Liver (tissue), 9 donors: ENCODE results near the gene FETUB. TPM values are rescaled to one million over a fixed set of nuclear protein-coding genes. Genes with fewer than 3 reads are reported as not detected.

Experiments
- DNase-seq: peaks from one replicate; pipeline ENCODE4 v3.0.0-alpha.2; 2017; ENCODE audit warnings: low spot score
- H3K27ac ChIP-seq, 2 donors: one replicate each; pipeline ENCODE4 v1.7.0; 2013; ENCODE audit warnings: inconsistent platforms in 2 of 2, low read length in 2 of 2, control low read depth in 1 of 2, low read depth in 1 of 2, mild to moderate bottlenecking in 1 of 2
- H3K27me3 ChIP-seq, 4 donors: one replicate each; pipeline versions ENCODE4 v1.6.1 to v1.7.0; 2013; ENCODE audit warnings: low read length in 3 of 4, inconsistent platforms in 1 of 4, mild to moderate bottlenecking in 1 of 4, moderate library complexity in 1 of 4; ENCODE audit not compliant: control insufficient read depth in 4 of 4, insufficient read depth in 4 of 4
- H3K36me3 ChIP-seq, 4 donors: one replicate each; pipeline versions ENCODE4 v1.6.1 to v1.7.0; 2013; ENCODE audit warnings: low read length in 3 of 4, mild to moderate bottlenecking in 3 of 4, low read depth in 1 of 4, moderate library complexity in 1 of 4; ENCODE audit not compliant: control insufficient read depth in 4 of 4, insufficient read depth in 3 of 4
- H3K4me1 ChIP-seq, 4 donors: one replicate each; pipeline versions ENCODE4 v1.6.1 to v1.7.0; 2013; ENCODE audit warnings: low read length in 3 of 4, mild to moderate bottlenecking in 3 of 4, moderate library complexity in 1 of 4; ENCODE audit not compliant: control insufficient read depth in 4 of 4, insufficient read depth in 4 of 4
- H3K4me3 ChIP-seq, 3 donors: one replicate each; pipeline versions ENCODE4 v1.6.1 to v1.7.0; 2013; ENCODE audit warnings: low read length in 3 of 3, control low read depth in 1 of 3, low read depth in 1 of 3, mild to moderate bottlenecking in 1 of 3
- H3K9ac ChIP-seq, 2 donors: one replicate each; pipeline ENCODE4 v1.7.0; 2013; ENCODE audit warnings: low read length in 2 of 2, mild to moderate bottlenecking in 2 of 2, moderate library complexity in 2 of 2, control low read depth in 1 of 2, low read depth in 1 of 2
- H3K9me3 ChIP-seq, 4 donors: one replicate each; pipeline versions ENCODE4 v1.6.1 to v1.7.0; 2013; ENCODE audit warnings: low read length in 3 of 4; ENCODE audit not compliant: control insufficient read depth in 4 of 4
- CTCF ChIP-seq: fragments of 150-350 bp; IDR thresholded peaks from 2 replicates; pipeline ENCODE4 v1.5.1; 2017; ENCODE audit warnings: improper control_type of control experiment, low read depth, low read length; ENCODE audit not compliant: missing input control
- EGR1 ChIP-seq, 2 donors: IDR thresholded peaks; 2 replicates each; pipeline ENCODE4 v1.6.1; 2016 to 2018; ENCODE audit warnings: antibody characterized with exemption in 2 of 2, low read depth in 2 of 2
- FOXA1 ChIP-seq: IDR thresholded peaks from 2 replicates; pipeline ENCODE4 v1.6.1; 2016; ENCODE audit warnings: antibody characterized with exemption
- FOXA2 ChIP-seq: IDR thresholded peaks from 2 replicates; pipeline ENCODE4 v1.6.1; 2016; ENCODE audit warnings: antibody characterized with exemption
- GABPA ChIP-seq, 2 donors: IDR thresholded peaks in 1 of 2; conservative IDR thresholded peaks in 1 of 2; 2 replicates each; pipeline ENCODE4 v1.6.1; 2016; ENCODE audit warnings: antibody characterized with exemption in 2 of 2, mild to moderate bottlenecking in 1 of 2, moderate library complexity in 1 of 2
- HNF4A ChIP-seq, 2 donors: conservative IDR thresholded peaks; 2 replicates each; pipeline ENCODE4 v1.6.1; 2016; ENCODE audit warnings: antibody characterized with exemption in 2 of 2, mild to moderate bottlenecking in 2 of 2
- HNF4G ChIP-seq: IDR thresholded peaks from 2 replicates; pipeline ENCODE4 v1.6.1; 2016; ENCODE audit warnings: antibody characterized with exemption
- JUND ChIP-seq, 2 donors: IDR thresholded peaks; 2 replicates each; pipeline ENCODE4 v1.6.1; 2016; ENCODE audit warnings: antibody characterized with exemption in 2 of 2
- MAX ChIP-seq: IDR thresholded peaks from 2 replicates; pipeline ENCODE4 v1.6.1; 2016; ENCODE audit warnings: antibody characterized with exemption
- RAD21 ChIP-seq, 2 donors: IDR thresholded peaks; 2 replicates each; pipeline ENCODE4 v1.6.1; 2016; ENCODE audit warnings: antibody characterized with exemption in 2 of 2, mild to moderate bottlenecking in 2 of 2
- REST ChIP-seq: IDR thresholded peaks from 2 replicates; pipeline ENCODE4 v1.6.1; 2016; ENCODE audit warnings: antibody characterized with exemption, mild to moderate bottlenecking
- TAF1 ChIP-seq: conservative IDR thresholded peaks from 2 replicates; pipeline ENCODE4 v1.6.1; 2016; ENCODE audit warnings: antibody characterized with exemption, mild to moderate bottlenecking
- YY1 ChIP-seq: IDR thresholded peaks from 2 replicates; pipeline ENCODE4 v1.6.1; 2016; ENCODE audit warnings: antibody characterized with exemption, mild to moderate bottlenecking
- WGBS: extraction: QIAGEN DNeasy Blood & Tissue Kit; methylation state at CpG from one replicate; pipeline ENCODE4 v1.1.7; 2013; 5-methylcytosine and 5-hydroxymethylcytosine counted together
- polyA plus RNA-seq, 2 donors: library from polyadenylated mRNA; stranded (reverse) in 1 of 2; unstranded in 1 of 2; fragments of 200-250 nt in 1 of 2; fragments of >200 nt in 1 of 2; fragmentation: Nextera tagmentation in 1 of 2; extraction: Ambion mirVana in 1 of 2; gene quantifications; one replicate each; pipeline versions ENCODE4 v1.2.1 to v1.2.3, GENCODE V29; 2013 to 2015
- total RNA-seq, 2 donors: library from RNA; depleted of rRNA; stranded (reverse); fragments of >200 nt; gene quantifications; one replicate each; pipeline ENCODE4 v1.2.3, GENCODE V29; 2014
- TF ChIP-seq, protein P1 (sequence below): IDR thresholded peaks from 2 replicates; pipeline ENCODE4 v1.6.1; 2016; ENCODE audit warnings: antibody characterized with exemption
- TF ChIP-seq, protein P2 (sequence below): IDR thresholded peaks from 2 replicates; pipeline ENCODE4 v1.6.1; 2016; ENCODE audit warnings: antibody characterized with exemption
- donor health status: healthy.
- donor health status: healthy.
- donor health status: healthy.
- donor health status: healthy.
- donor health status: healthy.

The FETUB gene
- total and polyA plus RNA-seq, 4 donors, result 3.1 to 28.6 (median 9.4) TPM

GRCh38 chr3:186670155-186670554 lies 30.0 kb downstream of the FETUB start:
- TF ChIP-seq, protein P1, sequence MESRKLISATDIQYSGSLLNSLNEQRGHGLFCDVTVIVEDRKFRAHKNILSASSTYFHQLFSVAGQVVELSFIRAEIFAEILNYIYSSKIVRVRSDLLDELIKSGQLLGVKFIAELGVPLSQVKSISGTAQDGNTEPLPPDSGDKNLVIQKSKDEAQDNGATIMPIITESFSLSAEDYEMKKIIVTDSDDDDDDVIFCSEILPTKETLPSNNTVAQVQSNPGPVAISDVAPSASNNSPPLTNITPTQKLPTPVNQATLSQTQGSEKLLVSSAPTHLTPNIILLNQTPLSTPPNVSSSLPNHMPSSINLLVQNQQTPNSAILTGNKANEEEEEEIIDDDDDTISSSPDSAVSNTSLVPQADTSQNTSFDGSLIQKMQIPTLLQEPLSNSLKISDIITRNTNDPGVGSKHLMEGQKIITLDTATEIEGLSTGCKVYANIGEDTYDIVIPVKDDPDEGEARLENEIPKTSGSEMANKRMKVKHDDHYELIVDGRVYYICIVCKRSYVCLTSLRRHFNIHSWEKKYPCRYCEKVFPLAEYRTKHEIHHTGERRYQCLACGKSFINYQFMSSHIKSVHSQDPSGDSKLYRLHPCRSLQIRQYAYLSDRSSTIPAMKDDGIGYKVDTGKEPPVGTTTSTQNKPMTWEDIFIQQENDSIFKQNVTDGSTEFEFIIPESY, result no peak
- TF ChIP-seq YY1, result no peak
- DNase-seq, result no peak
- H3K9ac ChIP-seq, result no peak overlapping the region
- no peaks in the 10 kb centered on the region for H3K9me3 ChIP-seq
- H3K36me3 ChIP-seq, result peaks cover 2 to 52% (median 31%) of the 10 kb centered on the region in 4 donors
- H3K27me3 ChIP-seq, result no peaks in the 10 kb centered on the region
- peaks cover 0 to 21% (median 13%) of the 10 kb centered on the region in 4 donors for H3K4me1 ChIP-seq
- no peak overlapping the region for H3K27ac ChIP-seq
- no peak overlapping the region for H3K4me3 ChIP-seq

DNA sequence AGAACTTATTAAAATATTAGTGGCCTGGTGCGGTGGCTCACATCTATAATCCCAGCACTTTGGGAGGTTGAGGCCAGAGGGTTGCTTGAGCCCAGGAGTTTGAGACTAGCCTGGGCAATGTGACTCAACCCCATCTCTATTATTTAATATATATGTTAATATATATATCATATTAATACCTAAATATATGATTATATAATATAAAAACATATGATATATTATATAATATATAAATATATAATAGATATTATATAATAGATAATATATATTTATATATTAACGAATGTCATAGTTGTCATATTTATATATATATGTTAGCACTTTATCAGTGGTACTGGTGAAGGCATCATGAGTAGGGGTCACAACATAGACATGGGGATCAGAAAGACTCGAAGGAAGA lies 30.9 kb downstream of the FETUB start:
- no peak overlapping the region for H3K9ac ChIP-seq
- no peaks in the 10 kb centered on the region for H3K9me3 ChIP-seq
- no peak for TF ChIP-seq EGR1 (IDR thresholded peaks at IDR 0.05; ENCODE audit: low read depth in 2 of 2)
- TF ChIP-seq REST, result no peak
- TF ChIP-seq FOXA1, result no peak
- TF ChIP-seq, protein P2, sequence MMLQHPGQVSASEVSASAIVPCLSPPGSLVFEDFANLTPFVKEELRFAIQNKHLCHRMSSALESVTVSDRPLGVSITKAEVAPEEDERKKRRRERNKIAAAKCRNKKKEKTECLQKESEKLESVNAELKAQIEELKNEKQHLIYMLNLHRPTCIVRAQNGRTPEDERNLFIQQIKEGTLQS, result no peak
- TF ChIP-seq JUND (IDR thresholded peaks at IDR 0.05), result no peak
- TF ChIP-seq YY1, result no peak
- TF ChIP-seq GABPA (IDR thresholded peaks at IDR 0.05 in 1 of 2, conservative IDR thresholded peaks at IDR 0.05 in 1 of 2), result no peak
- no peak for TF ChIP-seq RAD21 (IDR thresholded peaks at IDR 0.05)
- no peak for TF ChIP-seq HNF4G
- TF ChIP-seq MAX, result no peak
- TF ChIP-seq CTCF, result no peak
- TF ChIP-seq TAF1, result no peak
- TF ChIP-seq, protein P1, result no peak
- TF ChIP-seq HNF4A (conservative IDR thresholded peaks at IDR 0.05), result no peak
- TF ChIP-seq FOXA2, result no peak
- H3K36me3 ChIP-seq, result peaks cover 2 to 56% (median 33%) of the 10 kb centered on the region in 4 donors
- no peak overlapping the region for H3K4me3 ChIP-seq
- no peaks in the 10 kb centered on the region for H3K27me3 ChIP-seq
- DNase-seq, result no peak
- H3K4me1 ChIP-seq, result peaks cover 0 to 16% (median 11%) of the 10 kb centered on the region in 4 donors
- WGBS, result 92% methylated on average over 3 of the region's 3 CpGs
- H3K27ac ChIP-seq, result no peak overlapping the region
